ENCODE results near the gene HPCA. TPM values are rescaled to one million over a fixed set of nuclear protein-coding genes. Genes with fewer than 3 reads are reported as not detected.

HPCA gene
- polyA plus RNA-seq, 1 donor (not counting 4 experiments of a cell fraction or from before 2014, with no cell fraction given) = not detected

DNA sequence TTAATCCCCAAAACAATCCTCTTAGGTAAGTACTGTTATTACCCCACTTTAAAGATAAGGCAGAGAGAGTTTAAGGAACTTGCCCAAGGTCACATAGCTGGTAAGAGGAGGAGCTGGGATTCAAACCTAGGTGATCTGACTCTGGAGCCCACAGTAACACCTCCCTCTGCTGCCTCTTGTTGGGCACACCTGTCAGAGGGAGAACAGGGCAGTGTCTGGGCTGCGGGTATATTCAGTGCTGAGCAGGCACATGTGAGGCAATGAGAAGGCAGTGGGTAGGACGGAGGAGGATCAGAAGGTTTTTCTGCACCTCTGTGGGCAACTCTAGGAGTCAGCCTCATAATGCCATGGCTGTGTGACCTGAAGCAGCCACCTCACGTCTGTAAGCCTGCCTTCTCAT, 1.8 kb downstream of the HPCA start:
- Histone ChIP-seq H3K4me2 (ENCODE audit: control insufficient read depth, extremely low read depth, insufficient read depth, low read depth, low read length) (no peak overlapping the region), H3K4me1 (ENCODE audit: control insufficient read depth, extremely low read depth, insufficient read depth, low read length) (no peaks in the 10 kb centered on the region), H2AFZ (ENCODE audit: control insufficient read depth, low read length) (no peak overlapping the region), H4K20me1 (ENCODE audit: control insufficient read depth, extremely low read depth, insufficient read depth, low read length) (peaks cover 4% of the 10 kb centered on the region), H3K79me2 (ENCODE audit: control insufficient read depth, insufficient read depth, low read length) (no peaks in the 10 kb centered on the region), H3K9ac (ENCODE audit: control insufficient read depth, extremely low read depth, insufficient read depth, low read length) (no peak overlapping the region), H3K27ac (ENCODE audit: control insufficient read depth, insufficient read depth, low read length) (no peak overlapping the region), H3K4me3 (ENCODE audit: control insufficient read depth in 2 of 3, extremely low read depth in 1 of 3, insufficient read depth in 2 of 3, low read depth in 1 of 3, low read length in 3 of 3) (no peak overlapping the region), H3K27me3 (ENCODE audit: control insufficient read depth, extremely low read depth, insufficient read depth, low read length) (peaks cover 53% of the 10 kb centered on the region), H3K9me3 (ENCODE audit: control insufficient read depth, low read depth, low read length) (no peaks in the 10 kb centered on the region), H3K36me3 (ENCODE audit: control insufficient read depth in 2 of 2, extremely low read depth in 1 of 2, insufficient read depth in 2 of 2, low read length in 2 of 2) (no peaks in the 10 kb centered on the region), H3K9me1 (ENCODE audit: control insufficient read depth, extremely low read depth, insufficient read depth, low read length) (no peaks in the 10 kb centered on the region)
- FAIRE-seq (no peak), DNase-seq (ENCODE audit: low read depth, low spot score) (no peak)
- TF ChIP-seq CTCF (optimal IDR thresholded peaks at IDR 0.05 in 1 of 3, IDR thresholded peaks at IDR 0.05 in 1 of 3, conservative IDR thresholded peaks at IDR 0.05 in 1 of 3; ENCODE audit: extremely low read depth in 1 of 3, insufficient read depth in 2 of 3, low read length in 3 of 3) = no peak
- no peak for TF ChIP-seq EZH2 (IDR thresholded peaks at IDR 0.05; ENCODE audit: low read length)
- dilution Hi-C loops (cut with MboI; ENCODE audit: extremely low pct_ligation_motif_present, low sequenced_read_pairs) = no loop called here

GRCh38 chr1:32888677-32889420, 2.6 kb downstream of the HPCA start:
- H3K79me2 ChIP-seq (ENCODE audit: control insufficient read depth, insufficient read depth, low read length) = no peaks in the 10 kb centered on the region
- peaks cover 4% of the 10 kb centered on the region for H4K20me1 ChIP-seq (ENCODE audit: control insufficient read depth, extremely low read depth, insufficient read depth, low read length)
- H3K4me3 ChIP-seq (ENCODE audit: control insufficient read depth in 2 of 3, extremely low read depth in 1 of 3, insufficient read depth in 2 of 3, low read depth in 1 of 3, low read length in 3 of 3) = no peak overlapping the region
- no peak overlapping the region for H3K9ac ChIP-seq (ENCODE audit: control insufficient read depth, extremely low read depth, insufficient read depth, low read length)
- no peak for TF ChIP-seq EZH2 (IDR thresholded peaks at IDR 0.05; ENCODE audit: low read length)
- TF ChIP-seq CTCF (optimal IDR thresholded peaks at IDR 0.05 in 1 of 3, IDR thresholded peaks at IDR 0.05 in 1 of 3, conservative IDR thresholded peaks at IDR 0.05 in 1 of 3; ENCODE audit: extremely low read depth in 1 of 3, insufficient read depth in 2 of 3, low read length in 3 of 3) = no peak
- H3K4me1 ChIP-seq (ENCODE audit: control insufficient read depth, extremely low read depth, insufficient read depth, low read length) = peaks cover 3% of the 10 kb centered on the region
- H3K9me1 ChIP-seq (ENCODE audit: control insufficient read depth, extremely low read depth, insufficient read depth, low read length) = no peaks in the 10 kb centered on the region
- DNase-seq (ENCODE audit: low read depth, low spot score) (no peak), FAIRE-seq (no peak)
- dilution Hi-C loops (cut with MboI; ENCODE audit: extremely low pct_ligation_motif_present, low sequenced_read_pairs) = no loop called here
- no peak overlapping the region for H3K27ac ChIP-seq (ENCODE audit: control insufficient read depth, insufficient read depth, low read length)
- H3K9me3 ChIP-seq (ENCODE audit: control insufficient read depth, low read depth, low read length) = no peaks in the 10 kb centered on the region
- peaks cover 53% of the 10 kb centered on the region for H3K27me3 ChIP-seq (ENCODE audit: control insufficient read depth, extremely low read depth, insufficient read depth, low read length)
- H3K4me2 ChIP-seq (ENCODE audit: control insufficient read depth, extremely low read depth, insufficient read depth, low read depth, low read length) = no peak overlapping the region
- no peak overlapping the region for H2AFZ ChIP-seq (ENCODE audit: control insufficient read depth, low read length)
- no peaks in the 10 kb centered on the region for H3K36me3 ChIP-seq (ENCODE audit: control insufficient read depth in 2 of 2, extremely low read depth in 1 of 2, insufficient read depth in 2 of 2, low read length in 2 of 2)
